HG03439 (cell line): ENCODE measurements around the gene TLR5.

Experiments
- ATAC-seq: cut with Tn5 transposase; IDR thresholded peaks from one replicate; pipeline ENCODE4 v1.9.1; 2021; ENCODE audit warnings: mild to moderate bottlenecking, moderate library complexity; ENCODE audit not compliant: unreplicated experiment

Gene TLR5

GRCh38 chr1:223116950-223117349 lies 26.1 kb downstream of the TLR5 start:
- ATAC-seq = no peak

- no peak for ATAC-seq
These were observed 28.2 kb downstream of the TLR5 start for GRCh38 chr1:223114871-223115270.

- no peak for ATAC-seq
These were observed 32.1 kb downstream of the TLR5 start for GRCh38 chr1:223110952-223111351.

- no peak for ATAC-seq
These were observed 33.4 kb downstream of the TLR5 start for GRCh38 chr1:223109581-223110026.

GRCh38 chr1:223106856-223107255 lies 36.2 kb downstream of the TLR5 start:
- ATAC-seq = no peak

GRCh38 chr1:223105568-223105967 lies 37.5 kb downstream of the TLR5 start:
- ATAC-seq = no peak

GRCh38 chr1:223102797-223103533 lies 40.1 kb downstream of the TLR5 start:
- no peak for ATAC-seq

GRCh38 chr1:223097713-223098112 lies 45.3 kb downstream of the TLR5 start:
- ATAC-seq = no peak

- ATAC-seq = no peak
These were observed 47.2 kb downstream of the TLR5 start for GRCh38 chr1:223095870-223096269.

GRCh38 chr1:223091896-223092295 lies 51.2 kb downstream of the TLR5 start:
- no peak for ATAC-seq

- ATAC-seq = no peak
These were observed 53.8 kb downstream of the TLR5 start for GRCh38 chr1:223089250-223089649.

- ATAC-seq = no peak
These were observed 54.3 kb downstream of the TLR5 start for GRCh38 chr1:223088713-223089240.

GRCh38 chr1:223087291-223088255 lies 55.5 kb downstream of the TLR5 start:
- ATAC-seq = no peak

- no peak for ATAC-seq
These were observed 58.6 kb downstream of the TLR5 start for GRCh38 chr1:223084464-223084866.

- ATAC-seq = no peak
These were observed 59.2 kb downstream of the TLR5 start for GRCh38 chr1:223083831-223084230.

GRCh38 chr1:223082914-223083313 lies 60.1 kb downstream of the TLR5 start:
- no peak for ATAC-seq

- peak; percentile 88 for ATAC-seq
These were observed 61.7 kb downstream of the TLR5 start for GRCh38 chr1:223081181-223081994.

- ATAC-seq = no peak
These were observed 63.5 kb downstream of the TLR5 start for GRCh38 chr1:223079498-223079897.

GRCh38 chr1:223077247-223077833 lies 65.7 kb downstream of the TLR5 start:
- ATAC-seq = no peak

- no peak for ATAC-seq
These were observed 66.7 kb downstream of the TLR5 start for GRCh38 chr1:223076362-223076761.
